ENCODE results near the gene ITK.
"Not testable (repeated sequence)": the region's sequence is repeated elsewhere in the genome, so short reads cannot be mapped to it uniquely, and the experiment has no call there.

The ITK gene

GRCh38 chr5:157196045-157196444 is 15.4 kb downstream of the ITK start:
- H3K4me3 ChIP-seq (ENCODE audit: low read length) = no peak overlapping the region
- DNase-seq (ENCODE audit: low read depth) = no peak
- TF ChIP-seq, protein P1, sequence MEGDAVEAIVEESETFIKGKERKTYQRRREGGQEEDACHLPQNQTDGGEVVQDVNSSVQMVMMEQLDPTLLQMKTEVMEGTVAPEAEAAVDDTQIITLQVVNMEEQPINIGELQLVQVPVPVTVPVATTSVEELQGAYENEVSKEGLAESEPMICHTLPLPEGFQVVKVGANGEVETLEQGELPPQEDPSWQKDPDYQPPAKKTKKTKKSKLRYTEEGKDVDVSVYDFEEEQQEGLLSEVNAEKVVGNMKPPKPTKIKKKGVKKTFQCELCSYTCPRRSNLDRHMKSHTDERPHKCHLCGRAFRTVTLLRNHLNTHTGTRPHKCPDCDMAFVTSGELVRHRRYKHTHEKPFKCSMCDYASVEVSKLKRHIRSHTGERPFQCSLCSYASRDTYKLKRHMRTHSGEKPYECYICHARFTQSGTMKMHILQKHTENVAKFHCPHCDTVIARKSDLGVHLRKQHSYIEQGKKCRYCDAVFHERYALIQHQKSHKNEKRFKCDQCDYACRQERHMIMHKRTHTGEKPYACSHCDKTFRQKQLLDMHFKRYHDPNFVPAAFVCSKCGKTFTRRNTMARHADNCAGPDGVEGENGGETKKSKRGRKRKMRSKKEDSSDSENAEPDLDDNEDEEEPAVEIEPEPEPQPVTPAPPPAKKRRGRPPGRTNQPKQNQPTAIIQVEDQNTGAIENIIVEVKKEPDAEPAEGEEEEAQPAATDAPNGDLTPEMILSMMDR (IDR thresholded peaks at IDR 0.05; ENCODE audit: insufficient read depth, low read depth, low read length, missing control alignments) = no peak

DNA sequence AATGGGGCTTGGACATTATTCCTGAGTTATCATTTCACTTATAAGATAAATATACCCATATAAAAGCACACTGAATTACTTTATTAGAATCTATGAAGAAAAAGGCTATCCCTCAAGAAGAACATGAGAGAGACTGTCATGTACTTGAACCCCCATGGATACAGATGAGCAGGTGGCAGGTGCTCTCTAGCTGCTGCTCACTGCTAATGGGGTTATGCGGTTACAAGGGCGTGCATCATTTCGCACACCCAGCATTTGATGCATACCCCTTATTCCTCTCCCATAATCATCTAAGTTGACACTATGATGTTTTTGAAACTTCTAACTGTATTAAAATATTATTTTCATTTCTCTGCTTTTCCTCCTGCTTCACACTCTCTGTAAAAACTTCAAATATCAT is 16.4 kb downstream of the ITK start:
- H3K4me3 ChIP-seq (ENCODE audit: low read length) = no peak overlapping the region
- no peak for DNase-seq (ENCODE audit: low read depth)
- TF ChIP-seq, protein P1 (IDR thresholded peaks at IDR 0.05; ENCODE audit: insufficient read depth, low read depth, low read length, missing control alignments) = no peak

GRCh38 chr5:157198277-157198986 is 17.8 kb downstream of the ITK start:
- no peak for DNase-seq (ENCODE audit: low read depth)
- TF ChIP-seq, protein P1 (IDR thresholded peaks at IDR 0.05; ENCODE audit: insufficient read depth, low read depth, low read length, missing control alignments) = no peak

DNA sequence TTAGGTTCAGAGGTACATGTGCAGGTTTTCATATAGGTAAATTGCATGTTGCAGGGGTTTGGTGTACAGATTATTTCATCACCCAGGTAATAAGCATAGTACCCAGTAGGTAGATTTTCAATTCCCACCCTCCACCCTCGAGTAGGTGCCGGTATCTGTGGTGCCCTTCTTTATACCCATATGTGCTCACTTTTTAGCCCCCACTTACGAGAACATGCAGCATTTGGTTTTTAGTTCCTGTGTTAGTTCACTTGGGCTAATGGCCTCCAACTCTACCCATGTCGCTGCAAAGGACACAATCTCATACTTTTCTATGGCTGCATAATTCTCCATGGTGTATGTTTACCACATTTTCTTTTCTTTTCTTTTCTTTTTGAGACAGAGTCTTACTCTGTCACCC is 21.2 kb downstream of the ITK start:
- DNase-seq (ENCODE audit: low read depth) = no peak
- H3K4me3 ChIP-seq (ENCODE audit: low read length) = no peak overlapping the region
- TF ChIP-seq, protein P1 (IDR thresholded peaks at IDR 0.05; ENCODE audit: insufficient read depth, low read depth, low read length, missing control alignments) = no peak

More at GRCh38 chr5:157198277-157198986, 17.8 kb downstream of the ITK start:
- H3K4me3 ChIP-seq (ENCODE audit: low read length) = no peak overlapping the region

GRCh38 chr5:157203417-157203816 is 22.8 kb downstream of the ITK start:
- TF ChIP-seq, protein P1 (IDR thresholded peaks at IDR 0.05; ENCODE audit: insufficient read depth, low read depth, low read length, missing control alignments) = no peak
- DNase-seq (ENCODE audit: low read depth) = no peak
- H3K4me3 ChIP-seq (ENCODE audit: low read length) = no peak overlapping the region

DNA sequence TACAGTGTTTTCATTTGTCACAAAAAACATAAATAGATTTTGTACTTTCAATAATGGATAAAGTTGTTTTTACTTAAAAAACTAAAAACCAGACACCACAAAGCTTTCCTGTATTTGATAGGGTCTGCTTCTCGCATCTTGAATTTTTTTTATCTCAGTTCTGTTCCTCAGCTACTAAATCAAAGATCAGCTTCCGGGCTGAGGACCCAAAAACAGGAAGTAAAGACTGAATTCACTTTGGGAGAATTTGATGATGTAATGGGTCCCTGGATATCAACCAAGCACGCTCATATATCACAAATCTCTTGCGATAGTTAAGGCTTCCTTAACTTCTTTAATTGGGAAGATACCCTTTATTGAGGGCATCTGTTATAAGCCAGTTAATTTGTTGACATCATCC is 24.1 kb downstream of the ITK start:
- TF ChIP-seq, protein P1 (IDR thresholded peaks at IDR 0.05; ENCODE audit: insufficient read depth, low read depth, low read length, missing control alignments) = no peak
- H3K4me3 ChIP-seq (ENCODE audit: low read length) = no peak overlapping the region
- DNase-seq (ENCODE audit: low read depth) = no peak

GRCh38 chr5:157205708-157206107 is 25.1 kb downstream of the ITK start:
- TF ChIP-seq, protein P1 (IDR thresholded peaks at IDR 0.05; ENCODE audit: insufficient read depth, low read depth, low read length, missing control alignments) = no peak
- H3K4me3 ChIP-seq (ENCODE audit: low read length) = no peak overlapping the region
- no peak for DNase-seq (ENCODE audit: low read depth)

- DNase-seq (ENCODE audit: low read depth); H3K4me3 ChIP-seq (ENCODE audit: low read length): not testable (repeated sequence)
These were observed 30.0 kb downstream of the ITK start for GRCh38 chr5:157210652-157211051.

Data from epithelial cell of esophagus (primary cell).